Measurements from ENCODE around the gene SSR2. TPM values are rescaled to one million over a fixed set of nuclear protein-coding genes. Genes with fewer than 3 reads are reported as not detected.

SSR2 gene
- total RNA-seq, 2 donors from 2014 or later = 193 TPM

GRCh38 chr1:156055281-156056048, 34.7 kb upstream of the SSR2 start:
- H3K4me3 ChIP-seq (ENCODE audit: low read length) = peak overlapping the region; percentile 96
- Mint-ChIP-seq H3K4me3 (peak overlapping the region; percentile 93), H3K9me3 (no peaks in the 10 kb centered on the region), H3K4me1 (peaks cover 25% of the 10 kb centered on the region), H3K27ac (peak overlapping the region; percentile 97), H3K27me3 (ENCODE audit: insufficient read depth) (no peaks in the 10 kb centered on the region), H3K36me3 (ENCODE audit: low read depth) (peaks cover 15% of the 10 kb centered on the region)
- no peak for DNase-seq
- no peak overlapping the region for H3K27ac ChIP-seq (ENCODE audit: low read depth, low read length)
- no peaks in the 10 kb centered on the region for H3K9me3 ChIP-seq (ENCODE audit: control insufficient read depth, low read length)
- no peaks in the 10 kb centered on the region for H3K27me3 ChIP-seq (ENCODE audit: control insufficient read depth, insufficient read depth, low read length, poor library complexity, severe bottlenecking)
- peak overlapping the region; percentile 94 for H3K9ac ChIP-seq (ENCODE audit: extremely low read depth, low read length, poor library complexity, severe bottlenecking)
- no peaks in the 10 kb centered on the region for H3K4me1 ChIP-seq (ENCODE audit: control insufficient read depth, insufficient read depth, low read length)
- H3K36me3 ChIP-seq (ENCODE audit: control insufficient read depth, insufficient read depth, low read length) = peaks cover 19% of the 10 kb centered on the region
- 13 to 32% methylated on average over 12 to 17 of the region's 17 CpGs for WGBS, 2 experiments (ENCODE audit: insufficient coverage in 1 of 2, insufficient read length in 1 of 2)
- no peak for TF ChIP-seq CTCF (conservative IDR thresholded peaks at IDR 0.05)

GRCh38 chr1:156054500-156055280, 33.9 kb upstream of the SSR2 start, which contains the start of gene LAMTOR2:
Gene LAMTOR2 (plus strand): TSS chr1:156054782. CDS start chr1:156054890, 108 bp downstream.
- no peak for TF ChIP-seq CTCF (conservative IDR thresholded peaks at IDR 0.05)
- no peaks in the 10 kb centered on the region for H3K27me3 Mint-ChIP-seq (ENCODE audit: insufficient read depth)
- peak within 1 kb of the TSS; percentile 97 for H3K27ac Mint-ChIP-seq
- Histone ChIP-seq H3K9ac (ENCODE audit: extremely low read depth, low read length, poor library complexity, severe bottlenecking) (peak within 1 kb of the TSS; percentile 94), H3K27ac (ENCODE audit: low read depth, low read length) (peak within 1 kb of the TSS; percentile 100), H3K9me3 (ENCODE audit: control insufficient read depth, low read length) (no peaks in the 10 kb centered on the region), H3K27me3 (ENCODE audit: control insufficient read depth, insufficient read depth, low read length, poor library complexity, severe bottlenecking) (no peaks in the 10 kb centered on the region), H3K4me1 (ENCODE audit: control insufficient read depth, insufficient read depth, low read length) (peaks cover 4% of the 10 kb centered on the region), H3K4me3 (ENCODE audit: low read length) (peak within 1 kb of the TSS; percentile 96), H3K36me3 (ENCODE audit: control insufficient read depth, insufficient read depth, low read length) (peaks cover 27% of the 10 kb centered on the region)
- peaks cover 20% of the 10 kb centered on the region for H3K36me3 Mint-ChIP-seq (ENCODE audit: low read depth)
- 0% methylated on average over 33 to 53 of the region's 53 CpGs for WGBS, 2 experiments (ENCODE audit: insufficient coverage in 1 of 2, insufficient read length in 1 of 2)
- peaks cover 31% of the 10 kb centered on the region for H3K4me1 Mint-ChIP-seq
- DNase-seq = peak; percentile 100
- H3K4me3 Mint-ChIP-seq = peak within 1 kb of the TSS; percentile 93
- no peaks in the 10 kb centered on the region for H3K9me3 Mint-ChIP-seq

GRCh38 chr1:156053768-156054499, 33.2 kb upstream of the SSR2 start, which contains the start of gene UBQLN4:
Gene UBQLN4 (minus strand): TSS chr1:156053798. CDS start chr1:156053701, 97 bp downstream.
- WGBS, 2 experiments (ENCODE audit: insufficient coverage in 1 of 2, insufficient read length in 1 of 2) = 0% methylated on average over 18 to 45 of the region's 49 CpGs
- Mint-ChIP-seq H3K27me3 (ENCODE audit: insufficient read depth) (no peaks in the 10 kb centered on the region), H3K4me3 (peak within 1 kb of the TSS; percentile 93), H3K9me3 (no peaks in the 10 kb centered on the region), H3K36me3 (ENCODE audit: low read depth) (peaks cover 28% of the 10 kb centered on the region), H3K4me1 (peaks cover 27% of the 10 kb centered on the region), H3K27ac (peak within 1 kb of the TSS; percentile 97)
- peaks cover 4% of the 10 kb centered on the region for H3K4me1 ChIP-seq (ENCODE audit: control insufficient read depth, insufficient read depth, low read length)
- H3K4me3 ChIP-seq (ENCODE audit: low read length) = peak within 1 kb of the TSS; percentile 96
- peak; percentile 63 for TF ChIP-seq CTCF (conservative IDR thresholded peaks at IDR 0.05)
- no peaks in the 10 kb centered on the region for H3K27me3 ChIP-seq (ENCODE audit: control insufficient read depth, insufficient read depth, low read length, poor library complexity, severe bottlenecking)
- peak; percentile 96 for DNase-seq
- H3K27ac ChIP-seq (ENCODE audit: low read depth, low read length) = peak within 1 kb of the TSS; percentile 100
- H3K9ac ChIP-seq (ENCODE audit: extremely low read depth, low read length, poor library complexity, severe bottlenecking) = peak within 1 kb of the TSS; percentile 94
- H3K9me3 ChIP-seq (ENCODE audit: control insufficient read depth, low read length) = no peaks in the 10 kb centered on the region
- H3K36me3 ChIP-seq (ENCODE audit: control insufficient read depth, insufficient read depth, low read length) = peaks cover 35% of the 10 kb centered on the region

All from endodermal cell (in vitro differentiated cells).